GM18526 (cell line): ENCODE data around the gene ERBB2.

Experiments
- POLR2A ChIP-seq: IDR thresholded peaks from 3 replicates; pipeline ENCODE4 v1.6.1; 2011; ENCODE audit not compliant: insufficient read length; ENCODE audit errors: extremely low read depth

The ERBB2 gene

DNA sequence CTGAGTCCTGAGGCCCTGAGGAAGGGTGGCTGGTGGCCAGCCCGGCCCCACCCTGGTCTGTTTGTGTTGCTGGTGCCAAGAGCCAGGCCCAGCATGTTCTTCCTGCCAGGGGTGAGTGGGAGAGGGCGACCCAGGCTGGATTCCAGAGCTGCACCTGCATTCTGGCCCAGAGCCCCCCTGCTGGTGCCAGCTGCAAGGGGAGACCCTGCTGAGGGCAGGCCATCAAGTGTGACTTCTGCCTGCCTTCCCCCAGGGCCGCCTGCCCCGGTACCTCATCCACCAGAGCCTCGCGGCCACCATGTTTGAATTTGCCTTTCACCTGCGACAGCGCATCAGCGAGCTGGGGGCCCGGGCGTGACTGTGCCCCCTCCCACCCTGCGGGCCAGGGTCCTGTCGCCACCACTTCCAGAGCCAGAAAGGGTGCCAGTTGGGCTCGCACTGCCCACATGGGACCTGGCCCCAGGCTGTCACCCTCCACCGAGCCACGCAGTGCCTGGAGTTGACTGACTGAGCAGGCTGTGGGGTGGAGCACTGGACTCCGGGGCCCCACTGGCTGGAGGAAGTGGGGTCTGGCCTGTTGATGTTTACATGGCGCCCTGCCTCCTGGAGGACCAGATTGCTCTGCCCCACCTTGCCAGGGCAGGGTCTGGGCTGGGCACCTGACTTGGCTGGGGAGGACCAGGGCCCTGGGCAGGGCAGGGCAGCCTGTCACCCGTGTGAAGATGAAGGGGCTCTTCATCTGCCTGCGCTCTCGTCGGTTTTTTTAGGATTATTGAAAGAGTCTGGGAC is 37.1 kb upstream of the ERBB2 start:
- no peak for TF ChIP-seq POLR2A

DNA sequence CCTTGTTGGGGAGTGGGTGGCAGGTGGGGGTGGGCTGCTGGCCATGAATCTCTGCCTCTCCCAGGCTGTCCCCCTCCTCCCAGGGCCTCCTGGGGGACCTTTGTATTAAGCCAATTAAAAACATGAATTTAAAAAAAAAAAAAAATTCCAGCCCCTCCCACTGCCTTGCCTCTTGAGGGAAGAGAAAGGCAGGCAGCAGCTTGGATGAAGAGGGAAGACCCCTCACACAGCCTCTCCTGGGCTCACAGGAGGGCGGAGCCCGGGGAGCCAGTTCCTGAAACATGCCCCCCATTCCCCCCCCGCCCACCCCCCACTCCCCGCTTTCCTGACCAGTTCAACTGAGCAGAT is 36.5 kb upstream of the ERBB2 start:
- TF ChIP-seq POLR2A = no peak

DNA sequence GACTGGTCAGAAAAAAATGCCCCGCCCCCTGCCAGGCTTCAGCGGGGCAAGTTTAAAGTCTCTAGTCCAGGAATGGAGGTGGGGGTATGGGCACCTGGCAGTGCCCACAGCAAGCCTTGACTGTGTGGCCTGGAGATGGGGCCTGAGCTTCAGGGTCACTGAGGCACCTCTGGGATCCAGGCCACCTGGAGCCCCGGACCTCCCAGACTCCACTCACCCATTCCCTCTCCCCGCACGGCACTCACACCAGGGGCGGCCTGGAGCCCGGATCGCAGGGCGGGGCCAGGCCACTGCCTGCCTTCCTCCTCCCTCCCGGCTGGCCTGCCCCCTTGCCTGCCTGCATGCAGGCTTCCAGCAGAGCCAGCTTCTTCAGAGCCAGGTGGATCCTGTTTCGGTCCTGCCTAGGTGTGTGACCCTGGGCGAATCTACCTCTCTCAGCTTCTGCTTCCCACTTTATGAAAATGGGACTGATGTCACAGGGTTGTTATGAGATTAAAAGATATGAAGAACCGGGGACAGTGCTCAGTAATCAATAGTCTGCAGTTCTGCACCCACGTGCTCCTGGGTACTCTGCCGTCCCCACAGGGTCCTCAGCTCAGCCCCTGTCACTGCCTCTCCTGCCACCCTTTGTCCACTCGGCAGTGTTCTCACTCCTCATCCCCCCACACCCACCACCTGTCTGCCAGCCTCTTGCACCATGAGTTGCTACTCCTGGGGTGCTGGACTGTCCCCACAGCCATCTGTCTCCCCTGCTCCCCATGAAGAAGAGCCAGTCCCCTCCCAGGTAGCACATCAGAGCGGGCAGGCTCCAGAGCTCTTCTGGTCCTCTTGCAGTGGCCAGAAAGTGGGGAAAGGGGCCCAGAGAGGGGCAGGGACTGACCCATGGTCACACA is 35.9 kb upstream of the ERBB2 start:
- TF ChIP-seq POLR2A = no peak

DNA sequence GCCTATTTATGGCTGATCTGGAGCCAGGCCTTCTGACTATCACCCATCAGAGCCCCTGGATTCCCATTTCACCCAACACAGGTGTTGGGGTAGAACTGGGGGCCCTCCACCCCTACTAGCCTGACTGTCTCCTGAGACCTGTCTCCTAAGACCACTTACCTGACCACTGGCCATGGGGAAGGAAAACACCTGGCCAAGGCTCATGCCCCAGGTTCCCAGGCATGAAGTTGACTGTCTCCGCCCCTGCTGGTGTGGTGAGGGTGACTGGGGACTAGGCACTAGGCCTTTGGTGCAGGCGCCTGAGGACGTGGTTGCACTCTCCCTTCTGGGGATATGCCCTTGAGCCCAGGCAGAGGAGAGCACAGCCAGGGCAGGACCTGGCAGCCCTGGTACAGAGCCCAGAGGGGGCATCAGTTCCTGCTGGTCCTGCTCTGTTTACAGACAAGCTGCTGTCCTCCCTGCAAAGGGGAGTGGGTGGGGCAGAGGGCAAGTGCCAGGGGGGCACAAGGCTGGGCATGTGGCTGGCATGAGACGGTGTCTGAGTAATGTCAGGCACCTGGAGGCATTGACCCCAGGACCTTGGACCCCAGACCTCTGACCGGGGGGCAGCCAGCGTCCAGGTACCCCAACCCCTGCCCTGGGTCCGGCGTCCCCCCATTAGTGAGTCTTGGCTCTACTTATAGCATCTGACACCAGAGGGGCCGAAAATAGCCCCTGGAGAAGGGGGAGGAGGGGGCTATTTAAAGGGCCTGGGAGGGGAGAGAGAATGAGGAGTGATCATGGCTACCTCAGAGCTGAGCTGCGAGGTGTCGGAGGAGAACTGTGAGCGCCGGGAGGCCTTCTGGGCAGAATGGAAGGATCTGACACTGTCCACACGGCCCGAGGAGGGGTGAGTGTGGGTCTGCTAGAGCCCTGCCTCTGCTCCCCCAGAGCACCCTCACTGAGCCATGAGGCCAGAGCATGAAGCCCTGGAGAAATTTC is 35.0 kb upstream of the ERBB2 start, which contains the start of gene TCAP:
Gene TCAP, plus strand, starts transcription at position 769 of the 981 bp plus-strand sequence. Its CDS starts 11 bp downstream, at position 780.
- no peak for TF ChIP-seq POLR2A

DNA sequence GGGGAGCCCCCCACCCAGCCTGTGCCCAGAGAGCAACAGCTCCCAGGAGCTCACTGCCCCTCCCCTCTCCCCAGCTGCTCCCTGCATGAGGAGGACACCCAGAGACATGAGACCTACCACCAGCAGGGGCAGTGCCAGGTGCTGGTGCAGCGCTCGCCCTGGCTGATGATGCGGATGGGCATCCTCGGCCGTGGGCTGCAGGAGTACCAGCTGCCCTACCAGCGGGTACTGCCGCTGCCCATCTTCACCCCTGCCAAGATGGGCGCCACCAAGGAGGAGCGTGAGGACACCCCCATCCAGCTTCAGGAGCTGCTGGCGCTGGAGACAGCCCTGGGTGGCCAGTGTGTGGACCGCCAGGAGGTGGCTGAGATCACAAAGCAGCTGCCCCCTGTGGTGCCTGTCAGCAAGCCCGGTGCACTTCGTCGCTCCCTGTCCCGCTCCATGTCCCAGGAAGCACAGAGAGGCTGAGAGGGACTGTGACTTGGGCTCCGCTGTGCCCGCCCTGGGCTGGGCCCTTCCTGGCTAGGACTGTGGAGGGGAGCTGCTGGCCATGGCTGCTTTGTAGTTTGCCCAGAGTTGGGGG is 34.1 kb upstream of the ERBB2 start:
- no peak for TF ChIP-seq POLR2A

DNA sequence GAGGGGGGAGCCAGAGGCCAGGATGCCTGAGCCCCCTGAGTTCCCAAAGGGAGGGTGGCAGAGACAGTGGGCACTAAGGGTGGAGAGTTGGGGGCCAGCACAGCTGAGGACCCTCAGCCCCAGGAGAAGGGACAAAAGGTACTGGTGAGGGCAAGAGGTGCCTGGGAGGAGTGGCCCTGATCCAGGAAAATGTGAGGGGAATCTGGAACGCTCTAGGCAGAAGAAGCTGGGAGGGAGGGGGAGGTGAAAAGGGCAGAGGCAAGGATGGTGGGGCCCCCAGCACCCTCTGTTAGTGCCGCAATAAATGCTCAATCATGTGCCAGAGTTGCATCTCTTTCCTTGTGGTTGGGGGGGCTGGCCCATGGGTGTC is 33.6 kb upstream of the ERBB2 start:
- no peak for TF ChIP-seq POLR2A

DNA sequence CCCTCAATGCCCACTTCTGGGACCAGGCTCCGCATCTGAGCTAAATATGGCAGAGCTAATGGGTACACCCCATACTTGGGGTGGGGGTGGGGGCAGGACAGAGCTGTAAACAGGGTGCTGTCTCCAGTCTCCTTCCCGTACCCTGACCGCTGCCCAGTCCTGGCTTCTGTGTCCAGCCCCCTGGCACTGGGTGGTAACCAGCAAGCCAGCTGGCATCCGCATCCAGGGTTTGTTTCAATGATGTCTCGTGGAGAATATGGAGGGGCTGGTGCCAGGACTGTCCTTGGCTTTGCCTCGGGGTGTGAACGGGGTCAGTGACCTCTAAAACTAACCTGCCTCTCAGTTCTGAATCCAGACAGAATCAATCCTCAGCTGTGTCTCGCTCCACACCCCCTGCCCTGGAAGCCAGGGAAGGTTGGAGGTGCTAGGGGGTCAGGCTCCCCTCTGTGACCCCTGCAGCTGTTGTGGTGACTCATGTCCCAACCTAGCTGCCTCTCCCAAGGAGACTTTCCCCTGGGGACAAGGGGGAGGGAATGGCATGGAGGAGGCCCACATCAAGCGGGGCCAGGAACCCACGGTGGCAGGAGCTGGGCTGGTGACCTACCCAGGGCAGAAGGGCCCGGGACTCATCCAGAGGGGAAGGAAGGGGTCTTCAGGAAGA is 33.1 kb upstream of the ERBB2 start:
- no peak for TF ChIP-seq POLR2A

DNA sequence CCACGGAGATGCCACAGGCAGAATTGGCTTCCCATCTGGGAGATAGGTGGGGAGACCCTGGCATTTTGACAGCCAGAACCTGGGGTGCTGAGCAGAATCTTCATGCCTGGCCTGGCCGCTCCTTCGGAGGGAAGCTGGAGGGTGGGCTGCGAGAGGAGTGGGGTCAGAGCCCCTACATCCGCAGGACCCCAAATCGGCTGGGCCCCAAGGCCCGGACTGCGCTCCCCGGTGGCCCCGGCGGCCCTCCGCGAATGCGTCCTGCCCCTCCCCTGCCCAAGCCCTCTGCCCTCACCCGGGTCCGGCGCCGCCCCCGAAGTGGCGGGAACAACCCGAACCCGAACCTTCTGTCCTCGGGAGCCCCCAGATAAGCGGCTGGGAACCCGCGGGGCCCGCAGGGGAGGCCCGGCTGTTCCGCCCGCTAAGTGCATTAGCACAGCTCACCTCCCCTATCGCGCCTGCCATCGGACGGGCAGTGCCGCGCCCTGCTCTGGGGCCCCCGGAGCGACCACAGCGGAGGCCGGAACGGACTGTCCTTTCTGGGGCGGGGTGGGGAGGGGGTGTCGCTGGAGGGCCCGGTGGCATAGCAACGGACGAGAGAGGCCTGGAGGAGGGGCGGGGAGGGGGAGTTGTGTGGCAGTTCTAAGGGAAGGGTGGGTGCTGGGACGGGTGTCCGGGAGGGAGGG is 32.5 kb upstream of the ERBB2 start:
- TF ChIP-seq POLR2A = no peak

DNA sequence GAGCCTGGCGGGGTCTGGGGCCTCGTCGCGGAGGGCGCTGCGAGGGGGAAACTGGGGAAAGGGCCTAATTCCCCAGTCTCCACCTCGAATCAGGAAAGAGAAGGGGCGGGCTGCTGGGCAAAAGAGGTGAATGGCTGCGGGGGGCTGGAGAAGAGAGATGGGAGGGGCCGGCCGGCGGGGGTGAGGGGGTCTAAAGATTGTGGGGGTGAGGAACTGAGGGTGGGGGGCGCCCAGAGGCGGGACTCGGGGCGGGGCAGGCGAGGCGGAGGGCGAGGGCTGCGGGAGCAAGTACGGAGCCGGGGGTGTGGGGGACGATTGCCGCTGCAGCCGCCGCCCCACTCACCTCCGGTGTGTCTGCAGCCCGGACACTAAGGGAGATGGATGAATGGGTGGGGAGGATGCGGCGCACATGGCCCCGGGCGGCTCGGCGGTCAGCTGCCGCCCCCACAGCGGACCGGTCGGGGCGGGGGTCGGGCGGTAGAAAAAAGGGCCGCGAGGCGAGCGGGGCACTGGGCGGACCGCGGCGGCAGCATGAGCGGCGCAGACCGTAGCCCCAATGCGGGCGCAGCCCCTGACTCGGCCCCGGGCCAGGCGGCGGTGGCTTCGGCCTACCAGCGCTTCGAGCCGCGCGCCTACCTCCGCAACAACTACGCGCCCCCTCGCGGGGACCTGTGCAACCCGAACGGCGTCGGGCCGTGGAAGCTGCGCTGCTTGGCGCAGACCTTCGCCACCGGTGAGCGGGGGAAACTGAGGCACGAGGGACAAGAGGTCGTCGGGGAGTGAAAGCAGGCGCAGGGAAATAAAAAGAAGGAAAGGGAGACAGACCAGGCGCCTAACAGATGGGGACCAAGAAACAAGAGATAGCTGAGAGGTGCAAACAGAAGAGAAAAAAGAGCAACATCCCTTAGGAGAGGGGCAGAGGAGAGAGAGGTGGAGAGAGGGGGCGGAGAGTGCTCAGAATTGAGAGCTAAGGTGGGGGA is 31.6 kb upstream of the ERBB2 start, which contains the start of gene PNMT:
Gene PNMT, plus strand, starts transcription at position 509 of the 980 bp plus-strand sequence. Its CDS starts 23 bp downstream, at position 532.
- no peak for TF ChIP-seq POLR2A

DNA sequence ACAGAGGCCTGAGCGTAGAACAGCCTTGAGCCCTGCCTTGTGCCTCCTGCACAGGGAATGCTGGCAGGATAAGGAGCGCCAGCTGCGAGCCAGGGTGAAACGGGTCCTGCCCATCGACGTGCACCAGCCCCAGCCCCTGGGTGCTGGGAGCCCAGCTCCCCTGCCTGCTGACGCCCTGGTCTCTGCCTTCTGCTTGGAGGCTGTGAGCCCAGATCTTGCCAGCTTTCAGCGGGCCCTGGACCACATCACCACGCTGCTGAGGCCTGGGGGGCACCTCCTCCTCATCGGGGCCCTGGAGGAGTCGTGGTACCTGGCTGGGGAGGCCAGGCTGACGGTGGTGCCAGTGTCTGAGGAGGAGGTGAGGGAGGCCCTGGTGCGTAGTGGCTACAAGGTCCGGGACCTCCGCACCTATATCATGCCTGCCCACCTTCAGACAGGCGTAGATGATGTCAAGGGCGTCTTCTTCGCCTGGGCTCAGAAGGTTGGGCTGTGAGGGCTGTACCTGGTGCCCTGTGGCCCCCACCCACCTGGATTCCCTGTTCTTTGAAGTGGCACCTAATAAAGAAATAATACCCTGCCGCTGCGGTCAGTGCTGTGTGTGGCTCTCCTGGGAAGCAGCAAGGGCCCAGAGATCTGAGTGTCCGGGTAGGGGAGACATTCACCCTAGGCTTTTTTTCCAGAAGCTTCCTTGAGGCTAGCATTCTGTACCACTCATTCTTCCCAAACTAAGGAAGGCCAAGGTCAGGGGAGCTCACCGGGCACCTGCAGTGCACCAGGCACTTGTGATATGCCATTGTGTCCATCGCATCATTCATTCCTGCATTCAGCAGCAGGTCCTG is 29.7 kb upstream of the ERBB2 start:
- no peak for TF ChIP-seq POLR2A

DNA sequence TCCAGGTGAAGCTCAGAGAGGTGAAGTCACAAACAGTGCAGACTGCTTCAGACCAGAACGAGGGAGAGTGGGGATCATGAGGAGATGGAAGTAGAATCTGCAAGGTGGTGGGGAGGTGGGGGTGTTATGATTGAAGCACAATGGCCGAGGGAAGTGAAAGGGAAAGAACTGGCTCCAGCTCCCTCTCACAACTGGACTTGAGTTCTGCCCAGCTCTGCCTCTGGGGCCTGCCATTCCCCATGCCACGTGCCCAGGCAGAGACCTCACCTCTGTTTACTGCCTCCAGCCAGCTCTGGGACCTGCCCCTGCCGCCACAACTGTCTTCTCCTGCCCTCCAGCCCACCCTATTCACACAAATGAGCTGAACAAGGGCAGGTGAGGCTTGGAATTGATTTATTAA is 29.1 kb upstream of the ERBB2 start:
- no peak for TF ChIP-seq POLR2A
